ENCODE measurements around the gene PTPRG. TPM values are rescaled to one million over a fixed set of nuclear protein-coding genes. Genes with fewer than 3 reads are reported as not detected.

Gene PTPRG
- total and polyA plus RNA-seq, 8 donors = 50.9 to 88.4 (median 54.4) TPM

DNA sequence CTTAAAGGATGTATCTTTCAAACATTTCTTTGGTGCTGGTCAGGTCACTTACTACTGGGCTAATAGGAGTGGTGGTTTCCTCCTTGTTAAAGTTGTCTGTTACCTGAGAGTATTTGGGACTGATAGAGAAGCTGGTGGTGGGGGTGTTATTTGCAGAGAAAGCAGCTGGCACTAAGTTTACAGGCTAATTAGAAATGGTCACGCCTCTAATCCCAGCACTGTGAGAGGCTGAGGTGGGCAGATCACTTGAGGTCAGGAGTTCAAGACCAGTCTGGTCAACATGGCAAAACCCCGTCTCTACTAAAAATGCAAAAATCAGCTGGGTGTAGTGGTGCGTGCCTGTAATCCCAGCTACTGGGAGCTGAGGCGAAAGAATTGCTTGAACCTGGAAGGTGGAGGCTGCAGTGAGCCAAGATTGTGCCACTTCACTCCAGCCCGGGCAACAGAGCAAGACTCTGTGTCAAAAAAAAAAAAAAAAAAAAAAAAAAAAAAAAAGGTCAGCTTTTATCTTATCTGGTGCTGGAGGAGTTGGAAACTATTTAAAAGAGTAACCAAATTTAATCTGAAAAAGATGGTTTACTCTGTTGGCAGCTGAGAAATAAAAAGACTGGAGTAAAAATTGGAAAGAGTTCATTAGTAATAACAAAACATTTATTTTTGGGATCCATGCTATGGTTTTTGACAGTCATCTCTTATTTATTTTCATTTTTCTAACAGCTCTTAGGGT, 332.6 kb downstream of the PTPRG start:
- H3K27ac ChIP-seq = peak overlapping the region in 1 of 2 donors; percentile 9
- no peaks in the 10 kb centered on the region for H3K9me3 ChIP-seq
- H3K27me3 ChIP-seq = no peaks in the 10 kb centered on the region
- TF ChIP-seq, protein P1, sequence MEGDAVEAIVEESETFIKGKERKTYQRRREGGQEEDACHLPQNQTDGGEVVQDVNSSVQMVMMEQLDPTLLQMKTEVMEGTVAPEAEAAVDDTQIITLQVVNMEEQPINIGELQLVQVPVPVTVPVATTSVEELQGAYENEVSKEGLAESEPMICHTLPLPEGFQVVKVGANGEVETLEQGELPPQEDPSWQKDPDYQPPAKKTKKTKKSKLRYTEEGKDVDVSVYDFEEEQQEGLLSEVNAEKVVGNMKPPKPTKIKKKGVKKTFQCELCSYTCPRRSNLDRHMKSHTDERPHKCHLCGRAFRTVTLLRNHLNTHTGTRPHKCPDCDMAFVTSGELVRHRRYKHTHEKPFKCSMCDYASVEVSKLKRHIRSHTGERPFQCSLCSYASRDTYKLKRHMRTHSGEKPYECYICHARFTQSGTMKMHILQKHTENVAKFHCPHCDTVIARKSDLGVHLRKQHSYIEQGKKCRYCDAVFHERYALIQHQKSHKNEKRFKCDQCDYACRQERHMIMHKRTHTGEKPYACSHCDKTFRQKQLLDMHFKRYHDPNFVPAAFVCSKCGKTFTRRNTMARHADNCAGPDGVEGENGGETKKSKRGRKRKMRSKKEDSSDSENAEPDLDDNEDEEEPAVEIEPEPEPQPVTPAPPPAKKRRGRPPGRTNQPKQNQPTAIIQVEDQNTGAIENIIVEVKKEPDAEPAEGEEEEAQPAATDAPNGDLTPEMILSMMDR (IDR thresholded peaks at IDR 0.05) = no peak
- H3K4me3 ChIP-seq = no peak overlapping the region
- intact Hi-C loops (cut with DNase I) = no loop called here
- peaks cover 10 to 20% of the 10 kb centered on the region in 2 donors for H3K4me1 ChIP-seq
- DNase-seq (no peak), ATAC-seq (no peak)
- H3K36me3 ChIP-seq = no peaks in the 10 kb centered on the region

DNA sequence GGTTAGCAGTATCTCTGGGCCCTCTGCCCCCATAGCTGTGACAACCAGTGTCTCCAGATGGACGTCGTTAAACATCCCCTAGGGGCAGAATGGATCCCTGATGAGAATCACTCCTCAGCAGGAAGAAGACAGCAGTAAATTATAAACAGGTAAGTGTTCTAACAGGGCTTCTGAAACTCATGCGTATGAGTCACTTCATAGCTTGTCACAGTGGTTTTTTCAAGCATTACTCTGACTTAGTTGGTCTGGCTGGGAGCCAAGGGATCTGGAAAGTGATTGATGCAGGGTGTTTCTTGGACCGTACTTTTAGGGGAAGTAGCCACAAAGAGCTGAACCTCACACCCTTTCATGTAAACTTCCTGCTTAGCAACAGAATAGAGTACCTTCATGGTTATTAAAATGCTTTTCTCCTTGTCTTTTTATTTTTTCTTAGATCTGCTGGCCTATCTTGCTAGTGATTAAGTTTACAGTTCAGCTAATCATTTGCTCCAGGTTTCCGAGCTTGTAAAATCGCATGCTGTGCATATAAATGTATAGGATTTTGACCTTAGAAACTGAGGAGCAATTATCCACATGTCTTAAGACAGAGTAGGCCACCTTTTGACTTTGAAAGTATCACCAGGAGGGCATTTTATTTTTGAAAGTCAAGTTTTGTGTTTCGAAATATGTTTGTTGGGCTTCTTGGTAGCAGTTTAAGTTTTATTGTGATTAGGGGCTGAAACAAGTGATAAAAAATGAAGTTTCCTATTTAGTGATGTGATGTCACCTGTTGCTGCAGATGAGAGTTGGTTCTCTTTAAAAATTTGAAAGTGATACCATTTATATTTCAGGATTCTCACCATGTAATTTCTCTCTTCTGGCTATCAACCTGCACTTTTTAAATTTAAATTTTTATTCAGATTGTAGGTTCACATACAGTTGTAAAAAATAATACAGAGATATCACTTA, 333.9 kb downstream of the PTPRG start:
- Histone ChIP-seq H3K27ac (peak overlapping the region in 1 of 2 donors; percentile 9), H3K27me3 (no peaks in the 10 kb centered on the region), H3K4me3 (no peak overlapping the region), H3K4me1 (peaks cover 10 to 20% of the 10 kb centered on the region in 2 donors), H3K36me3 (no peaks in the 10 kb centered on the region), H3K9me3 (no peaks in the 10 kb centered on the region)
- intact Hi-C loops (cut with DNase I) = no loop called here
- DNase-seq = peak in 1 of 4 donors; percentile 55
- peak; percentile 85 for ATAC-seq
- TF ChIP-seq, protein P1 (IDR thresholded peaks at IDR 0.05) = no peak

DNA sequence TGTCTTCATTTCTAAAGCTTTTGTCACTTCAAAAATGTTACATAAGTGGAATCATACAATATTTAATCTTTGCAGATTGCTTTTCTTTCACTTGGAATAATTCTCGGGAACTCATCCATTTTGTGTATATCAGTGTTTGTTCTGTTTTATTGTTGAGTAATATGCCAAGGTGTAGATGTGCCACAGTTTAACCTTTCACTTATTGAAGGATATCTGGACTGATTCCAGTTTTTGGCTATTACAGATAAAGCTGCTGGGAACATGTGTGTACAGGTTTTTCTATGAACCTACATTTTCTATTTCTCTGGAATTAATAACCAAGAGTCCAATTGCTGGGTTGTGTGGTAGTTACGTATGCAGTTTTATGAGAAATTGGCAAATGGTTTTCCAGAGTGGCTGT, 334.9 kb downstream of the PTPRG start:
- intact Hi-C loops (cut with DNase I) = no loop called here

DNA sequence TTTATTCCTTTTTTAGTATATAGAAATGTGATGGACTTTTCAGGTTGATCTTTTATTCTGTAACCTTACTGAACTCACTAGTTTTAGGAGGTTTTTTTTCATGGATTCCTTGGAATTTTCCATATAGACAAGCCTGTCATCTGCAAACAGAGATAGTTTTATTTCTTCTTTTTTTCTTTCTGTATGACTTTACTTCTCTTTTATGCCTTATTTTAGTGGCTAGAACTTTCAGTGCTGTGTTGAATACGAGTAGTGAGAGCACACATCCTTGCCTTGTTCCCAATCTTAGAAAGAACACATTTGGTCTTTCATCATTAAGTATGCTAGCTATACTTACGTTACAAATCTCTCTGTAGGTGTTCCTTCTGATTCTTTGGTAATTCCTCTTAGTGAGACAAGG, 336.5 kb downstream of the PTPRG start:
- H3K4me1 ChIP-seq = peaks cover 10 to 20% of the 10 kb centered on the region in 2 donors
- H3K27ac ChIP-seq = no peak overlapping the region
- TF ChIP-seq, protein P1 (IDR thresholded peaks at IDR 0.05) = no peak
- no peaks in the 10 kb centered on the region for H3K9me3 ChIP-seq
- intact Hi-C loops (cut with DNase I) = no loop called here
- H3K4me3 ChIP-seq = no peak overlapping the region
- ATAC-seq (no peak), DNase-seq (no peak)
- H3K27me3 ChIP-seq = no peaks in the 10 kb centered on the region
- H3K36me3 ChIP-seq = no peaks in the 10 kb centered on the region

More for the DNA sequence above, 334.9 kb downstream of the PTPRG start:
- Histone ChIP-seq H3K27me3 (no peaks in the 10 kb centered on the region), H3K9me3 (no peaks in the 10 kb centered on the region), H3K4me3 (no peak overlapping the region), H3K4me1 (peaks cover 10 to 20% of the 10 kb centered on the region in 2 donors), H3K27ac (no peak overlapping the region), H3K36me3 (no peaks in the 10 kb centered on the region)
- TF ChIP-seq, protein P1 (IDR thresholded peaks at IDR 0.05) = no peak
- DNase-seq (no peak), ATAC-seq (no peak)

All from left lung (tissue), 10 donors.